Mesothelial cell of epicardium (in vitro differentiated cells): ENCODE results near the gene NAV1. TPM values are rescaled to one million over a fixed set of nuclear protein-coding genes. Genes with fewer than 3 reads are reported as not detected.
"Not testable (repeated sequence)": the region's sequence is repeated elsewhere in the genome, so short reads cannot be mapped to it uniquely, and the experiment has no call there.

Experiments used
- DNase-seq, 2 experiments: peaks; one replicate each; pipeline ENCODE4 v3.0.0; 2021; ENCODE audit warnings: low spot score in 2 of 2; ENCODE audit not compliant: unreplicated experiment in 2 of 2
- H3K27ac Mint-ChIP-seq: 2 replicates; pipeline ENCODE4 v1.8.0; 2021; ENCODE audit warnings: mixed read lengths
- H3K27me3 Mint-ChIP-seq: 2 replicates; pipeline ENCODE4 v1.8.0; 2021; ENCODE audit warnings: low read depth, mixed read lengths
- H3K36me3 Mint-ChIP-seq: 2 replicates; pipeline ENCODE4 v1.8.0; 2021; ENCODE audit warnings: mixed read lengths
- H3K4me1 Mint-ChIP-seq: 2 replicates; pipeline ENCODE4 v1.8.0; 2021; ENCODE audit warnings: mixed read lengths
- H3K4me3 Mint-ChIP-seq: 2 replicates; pipeline ENCODE4 v1.8.0; 2021; ENCODE audit warnings: mild to moderate bottlenecking, moderate library complexity, mixed read lengths
- H3K9me3 Mint-ChIP-seq: 2 replicates; pipeline ENCODE4 v1.8.0; 2021; ENCODE audit warnings: mixed read lengths
- total RNA-seq: library from RNA; stranded (reverse); gene quantifications from 3 replicates; pipeline ENCODE4 v1.2.1, GENCODE V29; 2021
- TF ChIP-seq, protein P1 (sequence below): fragments of 200-600 bp; sonication (generic); IDR thresholded peaks from one replicate; pipeline ENCODE4 v1.5.0; 2021; ENCODE audit warnings: antibody characterized with exemption; ENCODE audit not compliant: unreplicated experiment

NAV1 gene
- total RNA-seq, 1 donor from 2014 or later: 95.9 TPM

DNA sequence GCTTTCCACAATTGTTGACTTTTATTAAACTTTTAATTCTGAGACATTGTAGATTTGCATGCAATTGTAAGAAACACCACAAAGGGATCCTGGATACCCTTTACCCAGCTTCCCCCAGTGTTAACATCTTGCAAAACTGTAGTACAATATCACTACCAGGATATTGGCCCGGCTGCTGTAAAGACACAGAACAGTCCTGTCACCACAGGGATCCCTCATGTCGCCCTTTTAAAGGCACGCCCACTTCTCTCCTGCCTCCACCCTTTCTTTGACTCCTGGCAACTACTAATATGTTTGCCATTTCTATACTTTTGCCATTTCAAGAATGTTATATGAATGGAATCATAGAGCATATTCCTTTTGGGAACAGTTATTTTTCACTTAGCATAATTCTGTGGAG, 37.0 kb downstream of the NAV1 start:
- TF ChIP-seq, protein P1, sequence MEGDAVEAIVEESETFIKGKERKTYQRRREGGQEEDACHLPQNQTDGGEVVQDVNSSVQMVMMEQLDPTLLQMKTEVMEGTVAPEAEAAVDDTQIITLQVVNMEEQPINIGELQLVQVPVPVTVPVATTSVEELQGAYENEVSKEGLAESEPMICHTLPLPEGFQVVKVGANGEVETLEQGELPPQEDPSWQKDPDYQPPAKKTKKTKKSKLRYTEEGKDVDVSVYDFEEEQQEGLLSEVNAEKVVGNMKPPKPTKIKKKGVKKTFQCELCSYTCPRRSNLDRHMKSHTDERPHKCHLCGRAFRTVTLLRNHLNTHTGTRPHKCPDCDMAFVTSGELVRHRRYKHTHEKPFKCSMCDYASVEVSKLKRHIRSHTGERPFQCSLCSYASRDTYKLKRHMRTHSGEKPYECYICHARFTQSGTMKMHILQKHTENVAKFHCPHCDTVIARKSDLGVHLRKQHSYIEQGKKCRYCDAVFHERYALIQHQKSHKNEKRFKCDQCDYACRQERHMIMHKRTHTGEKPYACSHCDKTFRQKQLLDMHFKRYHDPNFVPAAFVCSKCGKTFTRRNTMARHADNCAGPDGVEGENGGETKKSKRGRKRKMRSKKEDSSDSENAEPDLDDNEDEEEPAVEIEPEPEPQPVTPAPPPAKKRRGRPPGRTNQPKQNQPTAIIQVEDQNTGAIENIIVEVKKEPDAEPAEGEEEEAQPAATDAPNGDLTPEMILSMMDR: no peak
- peaks cover 25% of the 10 kb centered on the region for H3K9me3 Mint-ChIP-seq
- no peak for DNase-seq
- no peak overlapping the region for H3K27ac Mint-ChIP-seq
- peaks cover 4% of the 10 kb centered on the region for H3K4me1 Mint-ChIP-seq
- H3K27me3 Mint-ChIP-seq: no peaks in the 10 kb centered on the region
- H3K36me3 Mint-ChIP-seq: peaks cover 17% of the 10 kb centered on the region
- no peak overlapping the region for H3K4me3 Mint-ChIP-seq

- no peak overlapping the region for H3K4me3 Mint-ChIP-seq
- TF ChIP-seq, protein P1: no peak
- DNase-seq: no peak
- peaks cover 17% of the 10 kb centered on the region for H3K36me3 Mint-ChIP-seq
- H3K27ac Mint-ChIP-seq: no peak overlapping the region
- H3K9me3 Mint-ChIP-seq: peaks cover 25% of the 10 kb centered on the region
- H3K4me1 Mint-ChIP-seq: peaks cover under 1% of the 10 kb centered on the region
- no peaks in the 10 kb centered on the region for H3K27me3 Mint-ChIP-seq
These were observed 38.0 kb downstream of the NAV1 start for GRCh38 chr1:201576914-201577313.

GRCh38 chr1:201578008-201578888, 39.3 kb downstream of the NAV1 start:
- Mint-ChIP-seq H3K4me1 (peaks cover 7% of the 10 kb centered on the region), H3K27ac (no peak overlapping the region), H3K36me3 (peaks cover 14% of the 10 kb centered on the region), H3K4me3 (no peak overlapping the region), H3K27me3 (no peaks in the 10 kb centered on the region), H3K9me3 (peaks cover 25% of the 10 kb centered on the region)
- DNase-seq: no peak
- TF ChIP-seq, protein P1: no peak

DNA sequence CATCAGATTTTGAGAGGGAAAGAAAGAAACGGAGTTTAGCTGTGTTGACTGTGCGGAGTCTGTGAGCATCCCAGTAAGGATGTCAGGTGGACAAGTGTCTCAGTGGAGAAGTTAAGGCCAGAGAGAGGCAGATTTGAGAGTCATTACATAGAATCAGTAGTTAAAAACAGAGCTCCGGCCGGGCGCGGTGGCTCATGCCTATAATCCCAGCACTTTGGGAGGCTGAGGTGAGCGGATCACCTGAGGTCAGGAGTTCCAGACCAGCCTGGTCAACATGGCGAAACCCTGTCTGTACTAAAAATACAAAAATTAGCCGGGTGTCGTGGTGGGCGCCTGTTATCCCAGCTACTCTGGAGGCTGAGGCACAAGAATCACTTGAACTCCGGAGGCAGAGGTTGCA, 42.4 kb downstream of the NAV1 start:
- not testable (repeated sequence) for DNase-seq, H3K27me3 Mint-ChIP-seq, H3K27ac Mint-ChIP-seq, H3K4me3 Mint-ChIP-seq
- peaks cover 12% of the 10 kb centered on the region for H3K36me3 Mint-ChIP-seq
- H3K4me1 Mint-ChIP-seq: peaks cover 14% of the 10 kb centered on the region
- H3K9me3 Mint-ChIP-seq: peaks cover 13% of the 10 kb centered on the region

DNA sequence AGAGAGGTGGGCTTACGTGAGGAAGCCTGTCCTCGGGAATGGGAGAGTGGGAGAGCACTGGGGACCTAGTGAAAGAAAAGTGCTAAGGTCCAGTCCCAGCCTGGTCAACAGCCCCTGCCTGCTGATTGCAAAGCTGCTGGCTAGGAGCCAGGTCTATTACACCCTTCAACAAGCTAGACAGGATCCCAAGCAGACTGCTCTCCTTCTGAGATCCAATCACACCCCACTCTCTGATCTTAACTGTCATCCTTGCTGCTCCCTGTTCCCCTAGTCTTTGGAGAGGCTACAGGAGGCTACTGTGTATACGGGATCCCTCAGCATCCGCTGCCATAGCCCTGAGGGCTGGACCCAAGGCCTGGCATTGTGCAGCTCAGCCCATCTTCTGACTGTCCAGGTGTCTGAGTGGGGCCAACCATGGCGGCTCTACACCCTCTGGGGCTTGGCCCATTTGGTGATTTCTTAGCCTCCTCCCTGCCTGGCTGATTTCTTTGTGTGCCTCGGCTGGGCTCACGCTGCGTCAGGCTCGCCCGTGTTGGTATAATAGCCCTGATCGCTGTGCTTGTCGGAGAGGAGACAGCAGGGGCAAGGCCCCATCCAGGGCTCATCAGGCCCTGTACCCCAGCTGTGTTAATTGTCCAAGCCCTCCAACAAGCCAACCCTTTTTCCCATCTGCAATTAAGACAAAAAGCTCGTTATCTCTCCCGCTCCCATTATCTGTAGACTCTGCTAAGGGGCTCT, 43.9 kb downstream of the NAV1 start:
- Mint-ChIP-seq H3K9me3 (peaks cover 8% of the 10 kb centered on the region), H3K4me3 (no peak overlapping the region), H3K36me3 (peaks cover 9% of the 10 kb centered on the region), H3K27me3 (no peaks in the 10 kb centered on the region), H3K27ac (no peak overlapping the region), H3K4me1 (peaks cover 14% of the 10 kb centered on the region)
- no peak for DNase-seq
- TF ChIP-seq, protein P1: no peak

GRCh38 chr1:201583663-201584062, 44.7 kb downstream of the NAV1 start:
- Mint-ChIP-seq H3K36me3 (peaks cover 7% of the 10 kb centered on the region), H3K4me3 (no peak overlapping the region), H3K27ac (no peak overlapping the region), H3K9me3 (peaks cover 5% of the 10 kb centered on the region), H3K4me1 (peaks cover 14% of the 10 kb centered on the region), H3K27me3 (no peaks in the 10 kb centered on the region)
- no peak for DNase-seq
- TF ChIP-seq, protein P1: no peak
